Urinary bladder (tissue), 4 donors: ENCODE data around the gene VPS4A. TPM values are rescaled to one million over a fixed set of nuclear protein-coding genes. Genes with fewer than 3 reads are reported as not detected.

Experiments used
- DNase-seq: peaks from one replicate; pipeline ENCODE4 v3.0.0-alpha.2; 2015; ENCODE audit errors: extremely low spot score
- H3K27ac ChIP-seq: one replicate; pipeline ENCODE4 v1.5.1; 2013; ENCODE audit warnings: low read depth, mild to moderate bottlenecking, moderate library complexity
- H3K36me3 ChIP-seq: one replicate; pipeline ENCODE4 v1.6.1; 2013; ENCODE audit warnings: mild to moderate bottlenecking, moderate library complexity; ENCODE audit not compliant: insufficient read depth
- H3K4me1 ChIP-seq: one replicate; pipeline ENCODE4 v1.6.1; 2013; ENCODE audit warnings: mild to moderate bottlenecking, moderate library complexity; ENCODE audit not compliant: insufficient read depth
- H3K4me3 ChIP-seq: one replicate; pipeline ENCODE4 v1.5.1; 2013; ENCODE audit warnings: low read depth, low read length
- WGBS: extraction: QIAGEN DNeasy Blood & Tissue Kit; methylation state at CpG from one replicate; pipeline ENCODE4 v1.1.7; 2013; 5-methylcytosine and 5-hydroxymethylcytosine counted together
- polyA plus RNA-seq: library from polyadenylated mRNA; stranded (reverse); fragments of 200-250 nt; gene quantifications from one replicate; pipeline ENCODE4 v1.2.3, GENCODE V29; 2013
- total RNA-seq: library from RNA; depleted of rRNA; stranded (reverse); fragments of >200 nt; gene quantifications from one replicate; pipeline ENCODE4 v1.2.3, GENCODE V29; 2014
- donor health status: healthy with polysubstance abuse.
- donor health status: healthy.

VPS4A gene
- total and polyA plus RNA-seq, 2 donors: 15.7 to 36.7 TPM

DNA sequence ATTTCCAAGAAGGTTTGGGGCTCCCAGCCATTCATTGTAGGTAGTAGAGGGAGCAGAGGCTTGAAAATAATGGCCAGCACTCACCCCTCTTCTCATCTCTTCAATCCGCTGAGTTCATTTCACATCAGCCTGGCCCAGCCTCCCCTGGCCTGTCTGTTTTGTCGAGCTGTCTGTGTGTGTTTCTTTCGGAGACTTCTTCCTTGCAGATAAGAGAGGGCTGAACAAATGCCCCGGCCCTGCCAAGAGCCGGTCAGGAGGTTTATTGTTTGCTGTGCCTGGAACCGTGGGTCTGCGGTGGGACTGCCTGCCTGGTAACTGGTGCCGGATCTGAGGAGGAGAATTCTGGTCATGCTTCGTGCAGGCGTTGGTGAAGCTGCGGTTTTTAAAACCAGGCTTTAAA lies 3.4 kb downstream of the VPS4A start:
- Histone ChIP-seq H3K4me3 (no peak overlapping the region), H3K27ac (no peak overlapping the region), H3K36me3 (peaks cover 8% of the 10 kb centered on the region), H3K4me1 (no peaks in the 10 kb centered on the region)
- WGBS: 86% methylated on average over 11 of the region's 11 CpGs
- DNase-seq: no peak

DNA sequence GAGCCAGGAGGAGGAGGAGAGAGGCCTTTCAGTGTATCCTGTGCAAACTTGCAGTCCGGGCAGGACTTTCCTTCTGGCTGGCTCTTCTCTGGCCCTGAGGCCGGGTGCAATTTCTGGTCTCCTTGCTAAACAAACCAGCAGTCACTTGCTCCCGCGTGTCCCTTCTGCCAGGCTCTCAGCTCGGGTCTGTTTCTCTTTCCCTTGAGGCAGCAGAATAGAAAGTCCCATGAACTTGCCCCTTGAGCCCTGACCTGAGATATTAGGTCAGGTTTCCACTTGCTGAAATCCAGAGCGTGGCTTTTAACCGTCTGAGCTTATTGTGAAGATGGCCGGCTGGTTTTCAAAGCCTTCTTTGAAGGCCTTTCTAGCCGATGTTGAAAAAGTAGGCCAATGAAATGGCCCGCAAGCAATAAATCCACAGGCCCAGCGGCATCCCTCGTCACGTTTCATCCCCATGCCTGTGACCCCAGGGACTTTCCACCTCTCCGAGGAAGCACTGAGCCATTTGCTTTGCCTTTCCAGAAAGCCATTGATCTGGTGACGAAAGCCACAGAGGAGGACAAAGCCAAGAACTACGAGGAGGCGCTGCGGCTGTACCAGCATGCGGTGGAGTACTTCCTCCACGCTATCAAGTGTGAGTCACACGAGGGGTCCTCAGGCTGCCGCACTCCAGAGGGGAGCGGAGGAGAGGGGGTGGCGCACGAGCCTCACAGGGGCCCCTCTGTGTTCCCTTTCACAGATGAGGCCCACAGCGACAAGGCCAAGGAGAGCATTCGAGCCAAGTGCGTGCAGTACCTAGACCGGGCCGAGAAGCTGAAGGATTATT lies 4.5 kb downstream of the VPS4A start:
- no peak overlapping the region for H3K4me3 ChIP-seq
- H3K4me1 ChIP-seq: no peaks in the 10 kb centered on the region
- no peak for DNase-seq
- H3K36me3 ChIP-seq: peaks cover 14% of the 10 kb centered on the region
- H3K27ac ChIP-seq: no peak overlapping the region
- WGBS: 88% methylated on average over 30 of the region's 30 CpGs

DNA sequence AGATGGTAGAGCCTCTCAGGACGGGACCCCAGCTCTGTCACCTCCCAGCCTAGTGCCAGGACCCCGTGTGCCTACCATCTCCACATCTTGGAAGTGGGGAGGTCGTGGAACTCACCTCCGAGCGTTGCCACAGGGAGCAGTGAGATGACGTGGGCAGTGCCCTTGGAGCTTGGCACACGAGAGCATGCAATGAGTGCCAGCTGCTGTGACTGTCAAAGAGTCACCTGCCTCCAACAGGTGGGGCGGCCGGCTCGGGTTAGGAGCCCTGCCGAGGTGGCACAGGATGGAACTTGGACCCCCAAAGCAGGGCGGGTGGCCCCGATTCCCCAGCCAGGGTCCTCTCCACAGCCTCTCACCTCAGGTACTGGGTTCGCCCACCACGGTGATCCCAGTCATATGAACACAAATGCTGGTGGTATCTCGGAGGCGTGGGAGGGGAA lies 5.5 kb downstream of the VPS4A start:
- no peak overlapping the region for H3K4me3 ChIP-seq
- no peak overlapping the region for H3K27ac ChIP-seq
- H3K4me1 ChIP-seq: no peaks in the 10 kb centered on the region
- peaks cover 14% of the 10 kb centered on the region for H3K36me3 ChIP-seq
- 93% methylated on average over 17 of the region's 17 CpGs for WGBS
- DNase-seq: no peak

DNA sequence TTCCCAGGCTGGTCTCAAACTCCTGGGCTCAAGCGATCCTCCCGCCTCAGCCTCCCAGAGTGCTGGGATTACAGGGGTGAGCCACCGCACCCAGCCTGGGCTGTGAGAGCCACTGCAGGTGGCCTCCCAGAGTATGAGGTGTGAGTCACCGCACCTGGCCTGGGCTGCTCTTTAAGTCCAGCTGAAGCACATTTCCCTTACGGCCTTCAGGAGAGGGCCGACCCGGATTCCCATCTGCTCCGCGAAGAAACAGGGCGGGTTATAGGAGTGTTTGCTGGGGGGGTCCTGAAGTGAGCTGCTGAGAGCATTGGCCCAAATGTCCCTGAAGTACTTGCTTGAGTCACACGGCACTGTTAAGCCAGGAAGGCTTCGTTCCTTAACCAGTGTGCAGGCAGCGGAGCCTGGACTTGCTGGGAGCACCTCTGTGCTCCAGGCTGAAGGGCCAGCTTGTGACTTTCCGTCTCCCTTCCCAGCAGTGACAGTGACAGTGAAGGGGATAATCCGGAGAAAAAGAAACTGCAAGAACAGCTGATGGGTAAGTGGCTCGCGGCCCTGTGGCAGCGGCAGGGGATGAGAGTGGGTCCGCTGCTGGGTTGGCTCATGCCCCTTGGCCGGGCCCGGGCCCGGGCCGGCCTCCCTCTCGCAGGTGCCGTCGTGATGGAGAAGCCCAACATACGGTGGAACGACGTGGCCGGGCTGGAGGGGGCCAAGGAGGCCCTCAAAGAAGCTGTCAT lies 7.2 kb downstream of the VPS4A start:
- no peak for DNase-seq
- H3K36me3 ChIP-seq: peaks cover 14% of the 10 kb centered on the region
- no peak overlapping the region for H3K4me3 ChIP-seq
- no peak overlapping the region for H3K27ac ChIP-seq
- WGBS: 94% methylated on average over 30 of the region's 30 CpGs
- no peaks in the 10 kb centered on the region for H3K4me1 ChIP-seq

DNA sequence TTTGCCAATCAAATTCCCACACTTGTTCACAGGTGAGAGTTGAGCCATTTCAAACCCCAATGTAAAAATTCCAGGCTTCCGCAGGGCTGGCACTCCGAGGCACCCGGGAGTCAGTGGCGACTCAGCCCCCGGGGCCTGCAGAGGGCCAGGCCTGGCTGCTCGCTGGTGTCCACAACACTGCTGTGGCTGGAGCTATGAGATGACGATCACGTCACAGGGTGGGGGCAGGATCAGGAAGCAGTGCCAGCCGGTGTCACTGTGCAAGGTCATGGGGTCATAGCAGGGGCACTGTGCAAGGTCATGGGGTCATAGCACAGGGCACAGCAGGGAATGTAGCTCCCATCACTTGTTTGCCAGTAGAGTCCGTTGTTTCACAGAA lies 7.8 kb downstream of the VPS4A start:
- no peak for DNase-seq
- Histone ChIP-seq H3K27ac (no peak overlapping the region), H3K4me1 (no peaks in the 10 kb centered on the region), H3K4me3 (no peak overlapping the region), H3K36me3 (peaks cover 14% of the 10 kb centered on the region)
- WGBS: 82% methylated on average over 10 of the region's 10 CpGs

DNA sequence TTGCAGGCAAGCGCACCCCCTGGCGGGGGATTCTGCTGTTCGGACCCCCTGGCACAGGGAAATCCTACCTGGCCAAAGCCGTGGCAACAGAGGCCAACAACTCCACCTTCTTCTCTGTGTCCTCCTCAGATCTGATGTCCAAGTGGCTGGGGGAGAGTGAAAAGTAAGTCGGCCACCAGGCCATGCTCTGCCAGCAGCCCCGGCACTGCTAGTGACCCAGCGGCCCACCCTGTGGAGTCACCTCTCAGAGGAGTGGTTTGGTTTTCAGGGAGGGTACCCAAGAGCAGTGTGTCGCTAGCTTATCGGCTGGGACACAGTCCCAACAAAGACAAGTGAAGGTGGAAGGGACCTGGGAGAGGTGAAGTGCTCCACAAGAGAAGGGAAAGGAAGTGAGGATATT lies 8.2 kb downstream of the VPS4A start:
- no peak overlapping the region for H3K27ac ChIP-seq
- DNase-seq: no peak
- H3K36me3 ChIP-seq: peaks cover 14% of the 10 kb centered on the region
- H3K4me3 ChIP-seq: no peak overlapping the region
- H3K4me1 ChIP-seq: no peaks in the 10 kb centered on the region
- WGBS: 95% methylated on average over 9 of the region's 9 CpGs

DNA sequence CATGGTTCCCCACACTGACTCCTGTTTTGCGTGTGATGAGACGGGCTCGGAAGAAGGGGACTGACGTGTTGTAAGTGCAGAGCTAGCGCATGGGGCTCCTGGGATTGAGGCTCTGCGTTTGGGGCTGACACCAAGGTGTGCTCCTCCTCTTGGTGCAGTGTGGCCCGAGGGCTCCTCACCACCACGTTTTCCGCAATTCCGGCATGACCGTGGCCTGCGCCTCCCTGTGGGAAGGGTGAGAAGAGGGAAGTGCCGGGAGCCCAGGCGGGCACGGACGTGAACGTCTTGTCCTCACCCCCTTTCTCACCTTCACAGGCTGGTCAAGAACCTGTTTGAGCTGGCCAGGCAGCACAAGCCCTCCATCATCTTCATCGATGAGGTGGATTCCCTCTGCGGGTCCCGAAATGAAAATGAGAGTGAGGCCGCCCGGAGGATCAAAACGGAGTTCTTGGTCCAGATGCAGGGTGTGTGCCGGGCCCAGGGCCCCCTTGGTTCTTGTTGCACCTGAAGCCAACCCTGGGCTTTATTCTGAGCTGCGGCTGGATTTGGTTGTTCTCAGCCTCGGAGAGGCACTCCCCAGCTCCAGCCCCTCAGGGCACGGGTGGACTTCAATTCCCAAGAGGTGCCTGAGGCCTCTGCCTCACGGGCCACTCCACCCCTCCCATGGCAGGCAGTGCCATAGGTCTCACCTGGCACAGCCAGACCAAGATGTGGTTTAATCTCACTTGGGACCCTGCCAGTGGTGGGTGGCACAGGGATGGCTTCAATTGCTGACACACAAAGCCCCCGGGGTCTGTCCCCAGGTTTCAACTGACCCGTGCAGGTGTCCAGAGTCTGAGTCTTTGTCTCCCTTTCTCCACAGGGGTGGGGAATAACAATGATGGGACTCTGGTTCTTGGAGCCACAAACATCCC lies 8.9 kb downstream of the VPS4A start:
- H3K4me3 ChIP-seq: no peak overlapping the region
- peaks cover 15% of the 10 kb centered on the region for H3K36me3 ChIP-seq
- no peak overlapping the region for H3K27ac ChIP-seq
- WGBS: 88% methylated on average over 30 of the region's 30 CpGs
- DNase-seq: no peak
- no peaks in the 10 kb centered on the region for H3K4me1 ChIP-seq

DNA sequence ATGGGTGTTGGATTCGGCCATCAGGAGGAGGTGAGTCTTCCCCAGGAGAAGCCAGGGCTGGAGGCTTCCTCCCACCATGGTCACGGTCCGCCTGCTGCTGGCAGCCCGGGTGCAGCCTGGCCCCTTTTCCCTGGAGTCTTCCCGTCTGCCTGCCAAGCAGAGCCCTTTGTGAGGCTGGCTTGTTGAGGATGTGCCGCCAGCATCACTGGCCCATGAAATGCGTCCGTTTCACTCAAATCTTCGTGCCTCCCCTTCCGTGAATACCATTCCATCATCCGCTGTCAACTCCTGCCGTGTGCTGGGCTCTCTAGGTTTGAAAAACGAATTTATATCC lies 9.6 kb downstream of the VPS4A start:
- WGBS: 87% methylated on average over 13 of the region's 13 CpGs
- peaks cover 15% of the 10 kb centered on the region for H3K36me3 ChIP-seq
- no peak for DNase-seq

DNA sequence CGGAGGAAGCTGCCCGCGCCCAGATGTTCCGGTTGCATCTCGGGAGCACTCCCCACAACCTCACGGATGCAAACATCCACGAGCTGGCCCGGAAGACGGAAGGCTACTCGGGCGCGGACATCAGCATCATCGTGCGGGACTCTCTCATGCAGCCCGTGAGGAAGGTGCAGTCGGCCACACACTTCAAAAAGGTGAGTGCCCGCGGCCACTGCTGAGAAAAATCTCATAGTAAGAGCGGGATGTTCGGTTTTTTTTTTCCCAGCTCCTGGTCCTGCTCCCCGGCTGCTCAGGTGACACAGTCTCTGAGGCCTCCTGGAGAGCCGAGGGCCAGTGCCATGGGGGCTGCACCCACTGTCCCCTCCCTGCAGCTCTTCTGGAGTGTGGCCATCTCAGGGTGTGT lies 9.9 kb downstream of the VPS4A start:
- H3K36me3 ChIP-seq: peaks cover 15% of the 10 kb centered on the region
- H3K4me1 ChIP-seq: no peaks in the 10 kb centered on the region
- no peak overlapping the region for H3K27ac ChIP-seq
- no peak for DNase-seq
- 92% methylated on average over 22 of the region's 22 CpGs for WGBS
- no peak overlapping the region for H3K4me3 ChIP-seq

More for the DNA sequence above, 9.6 kb downstream of the VPS4A start:
- no peaks in the 10 kb centered on the region for H3K4me1 ChIP-seq
- no peak overlapping the region for H3K4me3 ChIP-seq
- H3K27ac ChIP-seq: no peak overlapping the region

DNA sequence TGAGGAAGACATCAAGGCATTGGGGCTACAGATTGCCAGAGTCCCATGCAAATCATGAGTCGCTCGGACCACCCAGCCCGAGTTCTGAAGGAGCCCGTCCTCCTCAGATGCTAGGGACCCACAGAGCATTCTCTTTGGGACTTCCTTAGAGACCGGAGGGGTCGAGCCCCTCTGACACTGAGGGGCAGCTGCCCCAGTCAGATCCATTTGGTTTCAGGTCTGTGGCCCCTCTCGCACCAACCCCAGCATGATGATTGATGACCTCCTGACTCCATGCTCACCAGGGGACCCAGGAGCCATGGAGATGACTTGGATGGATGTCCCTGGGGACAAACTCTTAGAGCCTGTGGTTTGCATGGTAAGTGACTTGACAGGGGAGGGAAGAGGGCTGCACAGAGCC lies 11.2 kb downstream of the VPS4A start:
- peaks cover 13% of the 10 kb centered on the region for H3K36me3 ChIP-seq
- H3K4me1 ChIP-seq: no peaks in the 10 kb centered on the region
- DNase-seq: no peak
- WGBS: 92% methylated on average over 7 of the region's 7 CpGs
- H3K4me3 ChIP-seq: no peak overlapping the region
- no peak overlapping the region for H3K27ac ChIP-seq

DNA sequence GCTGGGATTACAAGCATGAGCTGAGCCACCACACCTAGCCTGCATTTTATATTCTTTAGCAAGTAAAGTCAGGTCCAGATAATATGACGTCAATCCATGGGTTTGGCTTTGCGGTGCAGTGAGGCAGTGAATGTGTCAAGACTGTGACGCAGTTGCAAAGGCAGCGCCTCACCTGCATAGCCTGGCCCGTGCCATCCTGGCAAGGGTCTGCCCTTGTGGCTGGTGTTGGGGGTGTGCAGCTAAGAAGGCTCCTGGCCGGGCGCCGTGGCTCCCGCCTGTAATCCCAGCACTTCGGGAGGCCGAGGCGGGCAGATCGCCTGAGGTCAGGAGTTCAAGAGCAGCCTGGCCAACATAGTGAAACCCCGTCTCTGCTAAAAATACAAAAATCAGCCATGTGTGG lies 12.3 kb downstream of the VPS4A start:
- Histone ChIP-seq H3K4me1 (no peaks in the 10 kb centered on the region), H3K4me3 (no peak overlapping the region), H3K36me3 (peaks cover 12% of the 10 kb centered on the region), H3K27ac (no peak overlapping the region)
- no peak for DNase-seq
- 89% methylated on average over 14 of the region's 14 CpGs for WGBS

DNA sequence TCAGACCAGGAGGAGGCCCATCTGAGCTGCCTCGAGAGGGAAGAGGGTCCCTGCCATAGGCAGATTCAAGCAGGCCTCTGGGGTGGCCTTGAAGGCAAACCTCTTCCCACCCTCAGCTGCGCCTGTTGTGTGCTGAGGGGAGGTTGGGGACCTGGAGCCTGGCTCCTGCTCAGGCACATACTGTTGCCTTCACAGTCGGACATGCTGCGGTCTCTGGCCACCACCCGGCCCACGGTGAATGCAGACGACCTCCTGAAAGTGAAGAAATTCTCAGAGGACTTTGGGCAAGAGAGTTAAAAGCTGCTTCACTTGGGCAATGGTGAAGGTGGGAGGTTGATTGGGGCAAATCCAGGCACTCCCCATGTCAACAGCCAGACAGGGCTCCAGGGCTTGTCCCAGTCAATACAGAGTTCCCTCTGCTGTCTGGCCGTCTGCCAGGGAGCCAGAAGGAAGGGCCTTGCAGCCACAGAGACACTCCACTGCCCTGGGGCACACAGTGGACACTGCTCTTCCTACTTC lies 12.9 kb downstream of the VPS4A start:
- DNase-seq: no peak
- WGBS: 76% methylated on average over 8 of the region's 8 CpGs
- H3K4me3 ChIP-seq: no peak overlapping the region
- peaks cover 8% of the 10 kb centered on the region for H3K36me3 ChIP-seq
- no peaks in the 10 kb centered on the region for H3K4me1 ChIP-seq
- no peak overlapping the region for H3K27ac ChIP-seq

DNA sequence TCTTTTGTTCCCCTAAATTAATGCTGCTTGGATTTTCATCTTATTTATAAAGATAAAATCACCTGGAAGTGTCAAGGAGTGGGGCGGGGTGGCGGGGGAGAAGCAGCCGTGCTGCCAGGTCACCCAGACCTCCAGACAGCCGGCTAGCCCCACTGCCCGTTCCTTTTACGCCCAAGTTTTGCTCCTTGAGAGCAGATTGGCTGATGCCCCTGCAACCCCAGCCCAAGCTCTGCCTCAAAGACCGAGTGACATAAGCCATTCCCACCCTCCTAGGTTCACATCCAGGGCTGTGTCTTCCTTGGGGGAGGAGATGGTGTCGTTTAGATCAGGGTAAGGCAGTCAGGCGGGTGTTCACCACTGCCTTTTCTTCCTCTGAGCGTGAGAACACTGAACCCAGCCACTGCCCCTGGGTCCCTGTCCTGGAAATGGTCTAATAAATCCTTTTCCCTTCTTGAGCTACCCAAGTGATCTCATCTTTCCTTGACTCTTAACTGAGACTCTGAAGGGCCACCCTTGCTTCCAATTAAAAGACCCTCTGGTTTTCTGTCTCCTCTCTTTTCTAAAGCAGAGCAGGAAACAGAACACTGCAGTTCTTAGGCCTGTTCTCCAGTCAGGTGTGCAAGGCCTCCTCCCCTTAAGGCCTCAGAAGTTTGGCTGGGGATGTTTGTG lies 13.6 kb downstream of the VPS4A start:
- no peak overlapping the region for H3K27ac ChIP-seq
- no peaks in the 10 kb centered on the region for H3K4me1 ChIP-seq
- no peak overlapping the region for H3K4me3 ChIP-seq
- WGBS: 77% methylated on average over 10 of the region's 10 CpGs
- H3K36me3 ChIP-seq: peaks cover 6% of the 10 kb centered on the region
- no peak for DNase-seq
